GM12891 (cell line): ENCODE measurements around the gene RASGRP1.

Source experiments
- POLR2A ChIP-seq: IDR thresholded peaks from 2 replicates; pipeline ENCODE4 v1.6.1; 2011; ENCODE audit warnings: low read depth, low read length, control low read depth
- POLR2AphosphoS5 ChIP-seq: IDR thresholded peaks from 2 replicates; pipeline ENCODE4 v1.6.1; 2011; ENCODE audit warnings: low read depth, low read length, control low read depth
- POU2F2 ChIP-seq: IDR thresholded peaks from 2 replicates; pipeline ENCODE4 v1.6.1; 2011; ENCODE audit warnings: low read depth, mild to moderate bottlenecking, control low read depth, low read length, moderate library complexity
- SPI1 ChIP-seq: IDR thresholded peaks from 2 replicates; pipeline ENCODE4 v1.6.1; 2011; ENCODE audit warnings: low read depth, low read length, control low read depth
- TAF1 ChIP-seq: IDR thresholded peaks from 2 replicates; pipeline ENCODE4 v1.6.1; 2011; ENCODE audit warnings: low read depth, low read length, control low read depth

GRCh38 chr15:38597219-38597800 lies 32.7 kb upstream of the RASGRP1 start:
- TF ChIP-seq POLR2A (no peak), TAF1 (no peak), POLR2AphosphoS5 (no peak), SPI1 (no peak), POU2F2 (no peak)
